CD4-positive, alpha-beta T cell treated with Interleukin-6 at 100 ng/mL for 8 hours (primary cell): Measurements from ENCODE around the gene GPX7.

Source experiments
- DNase-seq: peaks from one replicate; pipeline ENCODE4 v3.0.0-alpha.2; 2020; ENCODE audit warnings: mixed read lengths, low spot score

Gene GPX7

GRCh38 chr1:52588027-52588426 lies 14.1 kb upstream of the GPX7 start:
- DNase-seq = no peak

- no peak for DNase-seq
These were observed 13.6 kb upstream of the GPX7 start for GRCh38 chr1:52588535-52588934.

DNA sequence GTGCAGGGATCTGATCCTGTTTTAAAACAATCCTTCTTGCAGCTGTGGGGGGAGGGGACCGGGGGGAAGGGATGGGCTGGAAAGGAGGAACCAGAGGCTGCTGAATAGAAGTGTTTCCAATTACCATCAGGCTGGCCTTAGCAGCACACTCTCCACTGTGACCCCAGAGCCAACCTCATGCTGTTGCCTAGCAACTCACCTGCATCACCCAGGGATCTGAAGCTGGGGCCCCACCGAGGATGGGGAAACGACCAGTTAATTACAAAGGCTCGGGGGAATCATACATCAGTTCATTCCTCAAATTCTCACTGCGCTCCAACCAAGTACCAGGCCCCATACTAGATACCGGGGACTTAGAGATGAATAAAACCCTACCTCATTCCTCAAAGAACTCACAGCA lies 11.9 kb upstream of the GPX7 start:
- no peak for DNase-seq

DNA sequence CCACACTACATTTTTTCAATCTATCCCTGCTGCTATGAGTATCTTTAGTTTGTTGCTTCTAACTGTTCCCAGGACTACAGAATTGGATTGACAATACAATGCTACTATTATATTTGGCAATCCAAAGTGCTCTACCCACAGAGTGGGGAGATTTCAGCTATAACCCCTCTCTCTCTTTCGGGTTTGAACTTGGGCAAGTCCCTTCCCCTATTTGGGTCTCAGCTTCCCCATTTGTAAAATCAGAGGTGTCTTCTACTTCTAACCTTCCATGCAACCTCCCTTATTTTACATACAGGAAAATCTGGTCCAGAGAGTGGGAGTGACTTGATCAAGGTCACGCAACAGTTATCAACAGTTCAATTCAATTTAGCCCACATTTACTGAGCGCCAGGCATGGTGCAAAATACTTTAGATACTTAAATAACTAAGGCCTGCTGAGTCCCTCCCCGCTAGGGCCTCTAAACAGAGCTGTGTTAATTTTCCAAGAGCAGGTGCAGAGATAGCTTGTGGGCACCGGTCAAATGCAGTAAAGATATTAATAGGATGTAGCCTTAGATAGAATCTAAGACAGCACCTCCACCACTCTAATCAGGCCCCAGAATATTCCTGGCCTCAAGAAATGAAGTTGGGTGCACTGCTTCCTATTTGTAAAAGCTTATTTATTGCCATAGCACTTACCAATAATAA lies 9.4 kb upstream of the GPX7 start:
- no peak for DNase-seq

DNA sequence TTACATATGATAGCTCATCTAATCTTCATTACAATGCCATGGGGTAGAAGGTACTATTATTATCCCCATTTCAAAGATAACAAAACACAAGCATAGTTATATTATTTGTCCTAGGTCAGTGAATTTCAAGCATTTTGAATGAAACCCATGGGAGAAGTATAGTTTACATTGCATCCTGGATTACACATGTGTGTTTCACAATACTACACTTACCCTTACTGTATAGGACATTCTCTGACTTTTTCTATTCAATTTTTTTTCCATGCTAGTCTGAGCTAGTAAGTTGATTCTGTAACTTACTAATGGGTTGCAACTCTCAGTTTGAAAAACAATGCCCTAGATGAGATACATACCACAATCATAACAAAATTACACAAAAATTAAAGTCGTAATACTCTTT lies 8.7 kb upstream of the GPX7 start:
- no peak for DNase-seq

GRCh38 chr1:52595061-52595460 lies 7.1 kb upstream of the GPX7 start:
- DNase-seq = no peak

- DNase-seq = no peak
These were observed 4.3 kb upstream of the GPX7 start for GRCh38 chr1:52597912-52598311.

DNA sequence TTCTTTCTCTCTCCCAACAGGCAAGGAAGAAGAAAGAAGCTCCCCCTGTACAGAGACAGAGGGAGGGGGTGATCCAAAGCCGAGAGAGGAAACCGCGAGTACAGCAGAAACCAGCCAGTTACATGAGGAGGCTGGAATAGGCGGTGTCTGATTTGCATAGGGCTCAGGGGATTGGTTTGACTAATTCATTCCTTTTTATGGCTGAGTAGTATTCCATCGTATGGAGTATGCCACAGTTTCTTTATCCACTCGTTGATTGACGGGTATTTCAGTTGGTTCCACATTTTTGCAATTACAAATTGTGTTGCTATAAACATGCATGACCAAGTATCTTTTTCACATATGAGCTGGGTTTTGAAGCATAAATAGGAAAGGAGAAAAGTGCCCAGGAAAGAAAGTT lies 3.4 kb upstream of the GPX7 start:
- DNase-seq = no peak

DNA sequence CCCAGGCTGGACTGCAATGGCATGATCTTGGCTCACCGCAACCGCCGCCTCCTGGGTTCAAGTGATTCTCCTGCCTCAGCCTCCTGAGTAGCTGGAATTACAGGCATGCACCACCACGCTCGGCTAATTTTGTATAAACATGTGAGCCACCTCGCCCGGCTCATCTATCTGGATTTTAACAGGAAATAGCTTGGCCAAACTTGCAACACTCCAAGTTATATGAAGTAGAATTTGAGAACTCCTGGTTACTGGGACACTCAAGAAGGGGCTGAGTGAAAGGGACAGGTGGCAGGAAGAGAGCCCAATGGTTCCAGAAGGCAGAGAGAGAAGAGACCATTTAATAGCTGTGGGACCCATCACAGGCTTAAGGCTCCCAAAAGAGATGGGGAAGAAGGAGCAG lies 2.9 kb upstream of the GPX7 start:
- DNase-seq = no peak

- no peak for DNase-seq
These were observed 1.5 kb upstream of the GPX7 start for GRCh38 chr1:52600533-52601179.

GRCh38 chr1:52601519-52601918 lies 652 bp upstream of the GPX7 start:
- DNase-seq = no peak

- no peak for DNase-seq
These were observed 857 bp downstream of the GPX7 start for GRCh38 chr1:52602856-52603600.

- DNase-seq = no peak
These were observed 1.5 kb downstream of the GPX7 start for GRCh38 chr1:52603630-52604029.

- no peak for DNase-seq
These were observed 2.0 kb downstream of the GPX7 start for GRCh38 chr1:52604063-52604770.

GRCh38 chr1:52613636-52614373 lies 11.6 kb downstream of the GPX7 start:
- no peak for DNase-seq

GRCh38 chr1:52614671-52615070 lies 12.5 kb downstream of the GPX7 start:
- no peak for DNase-seq

DNA sequence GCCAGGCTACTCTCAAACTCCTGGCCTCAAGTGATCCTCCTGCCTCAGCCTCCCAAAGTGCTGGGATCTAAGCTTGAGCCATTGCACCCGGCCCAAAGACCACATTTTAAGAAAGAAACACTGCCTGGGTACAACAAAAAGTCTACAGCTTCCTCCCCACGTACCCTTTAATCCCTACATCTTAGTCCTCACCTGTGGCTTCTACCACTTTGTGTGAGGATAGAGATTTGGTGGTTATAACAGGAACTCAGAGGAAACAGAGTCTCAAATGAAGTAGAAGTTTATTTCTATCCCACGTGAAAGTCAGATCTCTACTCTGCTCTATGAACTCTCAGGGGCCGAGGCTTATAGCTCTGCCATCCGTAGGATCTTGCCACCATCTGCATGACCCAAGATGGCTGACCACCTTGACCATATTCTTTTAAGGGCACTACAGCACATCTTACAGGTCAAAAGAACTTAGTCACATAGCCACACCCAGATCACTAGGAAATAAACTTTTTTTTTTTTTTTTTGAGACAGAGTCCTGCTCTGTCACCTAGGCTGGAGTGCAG lies 13.4 kb downstream of the GPX7 start:
- DNase-seq = no peak

DNA sequence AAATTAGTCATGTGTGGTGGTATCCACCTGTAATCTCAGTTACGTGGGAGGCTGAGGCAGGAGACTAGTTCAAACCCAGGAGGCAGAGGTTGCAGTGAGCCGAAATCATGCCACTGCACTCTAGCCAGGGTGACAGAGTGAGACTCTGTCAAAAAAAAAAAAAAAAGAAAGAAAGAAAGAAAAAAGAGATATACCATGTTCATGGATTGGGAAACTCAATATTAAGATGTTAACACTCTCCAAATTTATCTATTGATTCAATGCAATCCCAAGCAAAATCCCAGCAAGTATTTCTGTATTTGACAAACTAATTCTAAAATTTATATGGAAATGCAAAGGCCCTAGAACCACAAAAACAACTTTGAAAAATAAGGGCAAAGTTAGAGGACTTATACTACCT lies 19.8 kb downstream of the GPX7 start:
- no peak for DNase-seq

- DNase-seq = no peak
These were observed 21.6 kb downstream of the GPX7 start for GRCh38 chr1:52623812-52624211.

DNA sequence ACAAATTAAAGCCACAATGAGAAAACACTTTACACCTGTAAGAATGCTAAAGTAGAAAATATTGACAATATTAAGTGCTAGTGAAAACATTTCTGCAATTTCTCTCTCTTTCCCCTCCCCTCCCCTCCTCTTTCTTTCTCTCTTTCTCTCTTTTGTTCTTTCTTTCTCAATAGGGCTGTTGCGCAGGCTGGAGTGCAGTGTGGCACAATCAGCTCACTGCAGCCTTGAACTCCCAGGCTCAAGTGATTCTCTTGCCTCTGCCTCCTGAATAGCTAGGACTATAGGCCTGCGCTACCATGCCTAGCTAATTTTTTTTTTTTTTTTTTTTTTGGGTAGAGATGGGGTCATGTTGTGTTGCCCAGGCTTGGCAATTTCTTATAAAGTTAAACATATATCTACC lies 24.9 kb downstream of the GPX7 start:
- DNase-seq = no peak

- DNase-seq = no peak
These were observed 26.6 kb downstream of the GPX7 start for GRCh38 chr1:52628614-52629324.
